ENCODE measurements around the gene ST7. TPM values are rescaled to one million over a fixed set of nuclear protein-coding genes. Genes with fewer than 3 reads are reported as not detected.

The ST7 gene
- total and polyA plus RNA-seq, 2 donors: 14.7 to 26.6 TPM

DNA sequence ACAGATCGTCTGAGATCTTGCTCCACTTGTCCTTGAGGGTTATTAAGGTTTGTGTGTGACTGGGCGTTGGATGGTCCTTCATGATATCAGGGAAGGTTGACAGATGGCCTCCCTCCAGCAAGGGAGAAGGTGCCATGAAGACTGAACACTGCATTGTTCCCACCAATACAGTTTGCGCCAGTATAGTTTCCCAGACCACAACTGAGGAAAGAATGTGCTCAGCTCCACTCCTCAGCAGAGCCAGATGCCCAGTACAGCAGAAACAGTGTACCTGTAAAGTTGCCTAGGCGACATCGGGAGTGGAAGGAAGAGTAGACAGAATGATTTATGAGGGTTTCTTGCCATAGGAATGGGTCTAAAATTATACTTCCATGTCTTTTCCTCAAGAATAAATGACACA is 137.5 kb downstream of the ST7 start:
- no peaks in the 10 kb centered on the region for H3K36me3 ChIP-seq (ENCODE audit: insufficient read depth)
- 81% methylated on average over 5 of the region's 5 CpGs for WGBS
- H3K4me1 ChIP-seq (ENCODE audit: insufficient read depth): no peaks in the 10 kb centered on the region
- H3K27ac ChIP-seq (ENCODE audit: low read depth): no peak overlapping the region
- DNase-seq (ENCODE audit: extremely low spot score): no peak
- H3K4me3 ChIP-seq (ENCODE audit: low read depth, low read length): no peak overlapping the region

- Histone ChIP-seq H3K4me3 (ENCODE audit: low read depth, low read length) (no peak overlapping the region), H3K27ac (ENCODE audit: low read depth) (no peak overlapping the region), H3K4me1 (ENCODE audit: insufficient read depth) (no peaks in the 10 kb centered on the region), H3K36me3 (ENCODE audit: insufficient read depth) (no peaks in the 10 kb centered on the region)
- 81% methylated on average over 3 of the region's 3 CpGs for WGBS
- DNase-seq (ENCODE audit: extremely low spot score): no peak
These were observed 138.4 kb downstream of the ST7 start for GRCh38 chr7:117091721-117092120.

DNA sequence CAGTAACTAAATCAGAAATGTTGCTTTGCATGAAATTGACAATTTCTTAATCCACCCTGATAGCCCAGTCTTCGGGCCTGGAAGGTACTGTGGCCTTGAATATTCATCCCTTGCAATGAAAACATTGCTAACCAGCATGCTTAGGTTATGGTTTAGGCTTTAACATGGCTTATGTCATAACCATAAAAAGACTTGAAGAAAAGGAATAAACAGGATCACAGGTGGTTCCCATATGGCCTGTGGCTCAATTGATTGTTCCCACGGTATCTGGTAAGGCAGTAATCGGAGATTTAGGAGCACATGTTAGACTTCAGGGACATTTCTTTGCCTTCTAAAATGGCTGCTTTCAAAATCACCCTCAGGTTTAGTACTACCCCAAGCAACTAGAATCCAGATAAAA is 139.5 kb downstream of the ST7 start:
- DNase-seq (ENCODE audit: extremely low spot score): no peak
- no peaks in the 10 kb centered on the region for H3K36me3 ChIP-seq (ENCODE audit: insufficient read depth)
- 67% methylated on average over 3 of the region's 3 CpGs for WGBS
- no peak overlapping the region for H3K4me3 ChIP-seq (ENCODE audit: low read depth, low read length)
- no peak overlapping the region for H3K27ac ChIP-seq (ENCODE audit: low read depth)
- no peaks in the 10 kb centered on the region for H3K4me1 ChIP-seq (ENCODE audit: insufficient read depth)

DNA sequence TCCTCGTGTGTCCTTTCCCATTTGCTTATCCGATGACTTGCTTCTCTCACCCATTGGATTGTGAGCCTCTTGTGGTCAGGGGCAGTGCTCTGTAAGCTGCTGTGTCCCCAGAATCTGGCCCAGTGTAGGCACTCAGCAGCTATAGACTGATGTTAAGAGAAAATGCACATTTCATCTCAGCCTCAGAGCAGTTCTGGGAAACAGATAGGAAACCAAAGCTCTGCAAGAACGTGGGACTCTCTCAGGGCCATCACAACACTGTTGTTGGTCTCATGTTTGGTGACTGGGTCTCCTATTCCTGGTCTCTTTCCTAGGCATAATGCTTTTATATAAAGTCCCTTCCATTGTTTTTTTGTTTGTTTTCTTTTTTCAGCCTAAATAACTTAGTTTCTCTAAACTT is 141.2 kb downstream of the ST7 start:
- DNase-seq (ENCODE audit: extremely low spot score): no peak
- no peaks in the 10 kb centered on the region for H3K4me1 ChIP-seq (ENCODE audit: insufficient read depth)
- H3K27ac ChIP-seq (ENCODE audit: low read depth): no peak overlapping the region
- H3K4me3 ChIP-seq (ENCODE audit: low read depth, low read length): no peak overlapping the region
- H3K36me3 ChIP-seq (ENCODE audit: insufficient read depth): no peaks in the 10 kb centered on the region
- WGBS: 91% methylated on average over 3 of the region's 3 CpGs

DNA sequence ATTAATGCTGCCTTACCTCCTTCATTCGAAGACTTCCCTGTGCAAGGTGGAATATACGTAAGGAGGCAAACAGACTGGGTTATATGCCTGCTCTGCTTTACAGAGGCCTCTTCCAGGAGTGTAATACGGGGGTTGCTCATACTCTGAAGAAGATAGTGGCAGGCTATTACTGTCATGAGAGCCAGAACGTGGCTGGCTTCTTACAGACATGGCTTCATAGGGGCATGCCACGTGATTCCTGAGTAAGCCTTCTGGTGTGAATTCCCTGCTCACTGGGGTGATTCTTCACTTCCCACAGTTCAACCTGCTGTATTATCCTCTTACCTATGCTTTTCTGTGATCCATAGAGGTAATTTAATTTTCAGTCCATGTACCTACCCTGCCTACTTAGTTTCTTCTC is 141.8 kb downstream of the ST7 start:
- Histone ChIP-seq H3K36me3 (ENCODE audit: insufficient read depth) (no peaks in the 10 kb centered on the region), H3K4me3 (ENCODE audit: low read depth, low read length) (no peak overlapping the region), H3K27ac (ENCODE audit: low read depth) (no peak overlapping the region), H3K4me1 (ENCODE audit: insufficient read depth) (no peaks in the 10 kb centered on the region)
- WGBS: 93% methylated on average over 5 of the region's 5 CpGs
- DNase-seq (ENCODE audit: extremely low spot score): no peak

DNA sequence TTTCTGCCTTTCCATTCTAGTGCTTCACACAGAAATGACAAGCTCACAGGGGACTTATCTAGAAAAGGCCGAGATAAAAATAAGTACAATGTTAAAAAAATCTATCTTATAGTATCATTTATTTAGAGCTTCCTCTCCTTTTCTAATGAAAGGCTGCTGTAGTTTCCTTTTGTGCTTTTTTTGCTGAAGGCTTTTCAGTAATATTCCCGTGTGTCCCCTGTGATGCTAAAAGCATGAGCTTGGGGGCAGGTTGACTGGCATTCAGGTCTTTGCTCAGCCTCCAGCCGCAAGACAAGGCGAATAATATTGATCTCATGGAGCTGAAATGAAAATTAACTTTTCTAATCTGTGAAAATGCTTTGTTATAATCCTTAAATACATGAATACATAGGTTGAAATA is 143.0 kb downstream of the ST7 start:
- no peak overlapping the region for H3K27ac ChIP-seq (ENCODE audit: low read depth)
- H3K4me3 ChIP-seq (ENCODE audit: low read depth, low read length): no peak overlapping the region
- no peaks in the 10 kb centered on the region for H3K36me3 ChIP-seq (ENCODE audit: insufficient read depth)
- WGBS: 84% methylated on average over 4 of the region's 4 CpGs
- DNase-seq (ENCODE audit: extremely low spot score): no peak
- no peaks in the 10 kb centered on the region for H3K4me1 ChIP-seq (ENCODE audit: insufficient read depth)

- H3K36me3 ChIP-seq (ENCODE audit: insufficient read depth): no peaks in the 10 kb centered on the region
- H3K27ac ChIP-seq (ENCODE audit: low read depth): no peak overlapping the region
- no peaks in the 10 kb centered on the region for H3K4me1 ChIP-seq (ENCODE audit: insufficient read depth)
- H3K4me3 ChIP-seq (ENCODE audit: low read depth, low read length): no peak overlapping the region
- DNase-seq (ENCODE audit: extremely low spot score): no peak
These were observed 143.6 kb downstream of the ST7 start for GRCh38 chr7:117096942-117097341.

GRCh38 chr7:117097860-117098259 is 144.6 kb downstream of the ST7 start:
- Histone ChIP-seq H3K4me3 (ENCODE audit: low read depth, low read length) (no peak overlapping the region), H3K4me1 (ENCODE audit: insufficient read depth) (no peaks in the 10 kb centered on the region), H3K27ac (ENCODE audit: low read depth) (no peak overlapping the region), H3K36me3 (ENCODE audit: insufficient read depth) (no peaks in the 10 kb centered on the region)
- 96% methylated on average over 5 of the region's 5 CpGs for WGBS
- no peak for DNase-seq (ENCODE audit: extremely low spot score)

DNA sequence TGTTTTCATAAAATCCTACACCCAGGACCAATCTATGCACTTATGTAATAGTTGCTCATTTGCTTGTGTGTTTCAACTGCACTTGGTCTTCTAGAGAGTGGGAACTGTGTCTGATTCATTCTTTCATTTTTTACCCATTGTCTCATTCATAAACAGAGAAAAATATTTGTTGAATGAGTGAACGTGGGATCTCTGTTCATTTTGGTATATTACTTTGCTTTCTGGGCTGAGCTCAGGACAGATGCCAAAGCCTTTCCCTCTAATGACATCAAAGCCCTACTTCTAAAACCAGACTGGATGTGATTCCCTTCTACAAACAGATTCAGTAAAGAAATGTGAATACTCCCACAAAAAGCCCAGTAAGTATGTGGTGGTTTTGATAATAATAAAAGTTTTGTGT is 145.2 kb downstream of the ST7 start:
- Histone ChIP-seq H3K36me3 (ENCODE audit: insufficient read depth) (no peaks in the 10 kb centered on the region), H3K4me3 (ENCODE audit: low read depth, low read length) (no peak overlapping the region), H3K4me1 (ENCODE audit: insufficient read depth) (no peaks in the 10 kb centered on the region), H3K27ac (ENCODE audit: low read depth) (no peak overlapping the region)
- WGBS: 17% methylated on average over 1 of the region's 1 CpG
- DNase-seq (ENCODE audit: extremely low spot score): no peak

DNA sequence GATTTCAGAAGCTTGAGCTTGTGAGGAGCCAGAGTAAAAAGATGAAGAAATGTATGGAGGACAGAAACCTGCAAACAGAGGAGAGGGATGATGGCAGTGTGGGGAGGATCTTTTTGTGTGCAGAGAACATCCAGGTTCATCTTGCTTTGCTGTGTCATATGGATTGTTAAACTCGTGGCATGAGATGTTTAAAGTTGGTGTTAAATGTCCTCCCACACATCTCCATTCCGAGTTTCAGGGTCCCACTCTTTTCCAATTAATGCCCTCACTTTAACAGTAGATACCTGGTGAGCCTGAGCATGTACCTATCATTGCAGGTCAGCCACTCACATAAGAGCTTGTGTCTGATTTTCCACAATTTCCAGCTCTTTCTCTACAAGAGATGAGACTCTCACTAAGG is 147.7 kb downstream of the ST7 start:
- DNase-seq (ENCODE audit: extremely low spot score): no peak
- H3K36me3 ChIP-seq (ENCODE audit: insufficient read depth): no peaks in the 10 kb centered on the region
- WGBS: 91% methylated on average over 2 of the region's 2 CpGs
- H3K27ac ChIP-seq (ENCODE audit: low read depth): no peak overlapping the region
- no peak overlapping the region for H3K4me3 ChIP-seq (ENCODE audit: low read depth, low read length)
- H3K4me1 ChIP-seq (ENCODE audit: insufficient read depth): no peaks in the 10 kb centered on the region

DNA sequence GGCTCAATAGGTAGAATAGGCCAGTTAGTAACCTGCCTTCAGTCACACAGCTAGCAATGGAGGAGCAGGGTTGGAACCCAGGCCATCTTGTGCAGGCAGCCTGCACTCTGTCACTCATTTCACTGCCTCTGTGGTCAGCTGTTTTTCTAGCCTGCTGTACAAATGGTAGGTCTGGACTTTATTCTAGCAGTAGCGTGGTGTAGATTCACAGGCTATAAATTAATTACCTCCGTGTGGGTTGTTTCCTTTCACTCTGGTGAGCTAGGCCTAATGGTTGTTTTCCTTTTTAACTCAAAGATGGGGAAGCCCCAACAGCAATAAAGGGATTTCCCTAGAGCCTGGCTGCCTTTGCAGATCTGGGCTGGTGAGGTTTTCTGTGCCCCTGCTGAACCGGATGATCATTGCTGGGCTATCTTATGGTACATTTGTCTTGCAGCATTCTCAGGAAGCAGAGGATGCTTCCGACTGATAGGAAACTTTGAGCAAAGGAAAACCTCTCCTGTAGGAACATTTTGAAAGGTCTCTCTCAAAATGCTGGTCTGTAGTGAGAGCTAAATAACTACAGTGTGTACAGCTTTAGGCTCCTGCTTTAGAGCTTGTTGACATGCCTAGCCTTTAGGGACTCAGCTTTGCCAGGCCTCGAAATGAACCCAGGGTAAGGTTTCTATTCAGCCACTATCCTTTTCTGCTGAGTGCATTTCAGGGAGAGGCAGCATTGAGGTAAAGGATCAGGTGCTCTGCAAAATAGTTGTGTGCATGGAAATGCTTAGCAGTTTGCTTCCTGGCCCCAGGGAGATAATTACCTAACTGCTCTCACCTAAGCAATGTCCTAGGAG is 157.4 kb downstream of the ST7 start:
- H3K4me3 ChIP-seq (ENCODE audit: low read depth, low read length): no peak overlapping the region
- no peak overlapping the region for H3K27ac ChIP-seq (ENCODE audit: low read depth)
- no peaks in the 10 kb centered on the region for H3K4me1 ChIP-seq (ENCODE audit: insufficient read depth)
- no peak for DNase-seq (ENCODE audit: extremely low spot score)
- 59% methylated on average over 5 of the region's 5 CpGs for WGBS
- no peaks in the 10 kb centered on the region for H3K36me3 ChIP-seq (ENCODE audit: insufficient read depth)

- no peak overlapping the region for H3K4me3 ChIP-seq (ENCODE audit: low read depth, low read length)
- no peaks in the 10 kb centered on the region for H3K36me3 ChIP-seq (ENCODE audit: insufficient read depth)
- DNase-seq (ENCODE audit: extremely low spot score): no peak
- H3K27ac ChIP-seq (ENCODE audit: low read depth): no peak overlapping the region
- H3K4me1 ChIP-seq (ENCODE audit: insufficient read depth): no peaks in the 10 kb centered on the region
- WGBS: 80% methylated on average over 1 of the region's 1 CpG
These were observed 158.2 kb downstream of the ST7 start for GRCh38 chr7:117111535-117111934.

DNA sequence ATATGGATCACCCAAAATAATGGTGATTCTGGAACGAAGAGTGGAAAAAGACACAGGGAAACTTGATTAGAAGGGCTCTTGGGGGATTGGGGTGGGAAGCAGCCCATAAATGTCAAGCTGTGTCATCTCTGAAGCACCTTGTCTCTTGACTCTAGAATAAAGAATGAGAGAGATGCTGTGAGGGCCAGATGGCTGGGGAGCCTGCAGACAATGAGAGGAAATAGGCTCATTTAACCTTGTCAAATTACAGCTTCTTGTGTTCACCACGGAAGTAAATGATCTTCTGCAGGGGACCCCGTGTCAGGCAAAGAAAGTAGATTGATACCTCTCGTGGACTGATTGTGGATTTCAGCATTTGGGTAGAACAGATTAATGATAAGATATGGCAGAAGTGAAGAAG is 159.3 kb downstream of the ST7 start:
- no peak overlapping the region for H3K4me3 ChIP-seq (ENCODE audit: low read depth, low read length)
- no peaks in the 10 kb centered on the region for H3K4me1 ChIP-seq (ENCODE audit: insufficient read depth)
- no peaks in the 10 kb centered on the region for H3K36me3 ChIP-seq (ENCODE audit: insufficient read depth)
- DNase-seq (ENCODE audit: extremely low spot score): no peak
- no peak overlapping the region for H3K27ac ChIP-seq (ENCODE audit: low read depth)
- 92% methylated on average over 4 of the region's 4 CpGs for WGBS

DNA sequence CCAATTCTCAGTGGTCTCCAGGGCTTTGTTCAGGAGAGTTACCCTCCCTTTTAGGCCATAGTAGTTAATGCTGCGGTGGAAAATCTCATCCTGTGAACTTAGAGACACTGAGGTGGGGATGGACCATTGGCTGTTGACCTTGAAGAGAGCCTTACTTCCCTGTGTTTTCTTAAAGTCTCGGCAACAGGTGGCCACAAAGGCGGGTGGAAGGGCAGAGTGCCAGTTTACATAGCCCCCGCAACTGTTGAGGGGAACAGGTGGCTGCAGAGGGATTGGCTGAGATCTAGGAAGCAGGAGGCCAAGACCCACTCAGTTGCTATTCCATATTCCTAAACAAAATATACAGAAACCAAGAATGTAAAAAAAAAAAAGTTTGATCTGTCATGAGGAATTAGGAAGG is 160.6 kb downstream of the ST7 start:
- DNase-seq (ENCODE audit: extremely low spot score): no peak
- H3K4me1 ChIP-seq (ENCODE audit: insufficient read depth): no peaks in the 10 kb centered on the region
- H3K4me3 ChIP-seq (ENCODE audit: low read depth, low read length): no peak overlapping the region
- H3K27ac ChIP-seq (ENCODE audit: low read depth): no peak overlapping the region
- no peaks in the 10 kb centered on the region for H3K36me3 ChIP-seq (ENCODE audit: insufficient read depth)
- WGBS: 73% methylated on average over 4 of the region's 4 CpGs

DNA sequence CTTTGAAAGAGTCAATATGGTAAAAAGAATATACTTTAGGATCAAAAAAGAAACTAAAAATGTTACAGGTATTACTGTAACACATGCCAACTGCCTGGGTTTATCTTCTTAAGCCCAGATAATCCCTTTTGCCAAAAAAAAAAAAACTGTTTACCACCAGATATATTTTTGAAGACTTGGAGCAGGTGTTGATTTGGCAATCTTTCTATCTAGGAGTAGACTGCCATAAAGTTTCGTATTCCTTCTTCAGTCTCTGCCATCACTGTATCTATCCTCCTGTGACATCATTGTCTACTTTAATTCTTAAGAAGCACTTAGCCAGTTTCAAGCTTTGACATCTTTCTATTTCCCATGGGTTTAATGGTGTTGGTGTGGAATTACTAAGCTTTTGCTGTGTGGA is 161.0 kb downstream of the ST7 start:
- H3K27ac ChIP-seq (ENCODE audit: low read depth): no peak overlapping the region
- WGBS: 51% methylated on average over 1 of the region's 1 CpG
- no peak overlapping the region for H3K4me3 ChIP-seq (ENCODE audit: low read depth, low read length)
- no peaks in the 10 kb centered on the region for H3K4me1 ChIP-seq (ENCODE audit: insufficient read depth)
- no peaks in the 10 kb centered on the region for H3K36me3 ChIP-seq (ENCODE audit: insufficient read depth)
- DNase-seq (ENCODE audit: extremely low spot score): no peak
